NT2/D1 (cell line): ENCODE measurements around the gene MAP7.

Experiments
- SUZ12 ChIP-seq: IDR thresholded peaks from 2 replicates; pipeline ENCODE4 v1.6.1; 2011; ENCODE audit not compliant: insufficient read length, insufficient read depth; ENCODE audit errors: extremely low read depth
- YY1 ChIP-seq: IDR thresholded peaks from 2 replicates; pipeline ENCODE4 v1.6.1; 2011; ENCODE audit not compliant: insufficient read length, insufficient read depth
- ZNF274 ChIP-seq: IDR thresholded peaks from 2 replicates; pipeline ENCODE4 v1.6.1; 2011; ENCODE audit warnings: mild to moderate bottlenecking, low read depth, low read length

- TF ChIP-seq YY1: no peak
- no peak for TF ChIP-seq ZNF274
- TF ChIP-seq SUZ12: no peak
These were observed 225.4 kb downstream of the MAP7 start for GRCh38 chr6:136324686-136325380.
